Esophagus squamous epithelium (tissue), 4 donors: Measurements from ENCODE around the gene RECK.

ENCODE experiments used
- CTCF ChIP-seq, 6 experiments: fragments of 450-650 bp in 4 of 6; fragments of 200-600 bp in 2 of 6; sonication (generic) in 2 of 6; IDR thresholded peaks; one replicate each; pipeline ENCODE4 v1.5.1; 2016 to 2019; ENCODE audit warnings: antibody characterized with exemption in 6 of 6, mild to moderate bottlenecking in 4 of 6, moderate library complexity in 4 of 6
- POLR2A ChIP-seq, 4 donors: fragments of 450-650 bp; IDR thresholded peaks; one replicate each; pipeline ENCODE4 v1.6.1; 2017; ENCODE audit warnings: antibody characterized with exemption in 4 of 4, mild to moderate bottlenecking in 4 of 4, moderate library complexity in 3 of 4

DNA sequence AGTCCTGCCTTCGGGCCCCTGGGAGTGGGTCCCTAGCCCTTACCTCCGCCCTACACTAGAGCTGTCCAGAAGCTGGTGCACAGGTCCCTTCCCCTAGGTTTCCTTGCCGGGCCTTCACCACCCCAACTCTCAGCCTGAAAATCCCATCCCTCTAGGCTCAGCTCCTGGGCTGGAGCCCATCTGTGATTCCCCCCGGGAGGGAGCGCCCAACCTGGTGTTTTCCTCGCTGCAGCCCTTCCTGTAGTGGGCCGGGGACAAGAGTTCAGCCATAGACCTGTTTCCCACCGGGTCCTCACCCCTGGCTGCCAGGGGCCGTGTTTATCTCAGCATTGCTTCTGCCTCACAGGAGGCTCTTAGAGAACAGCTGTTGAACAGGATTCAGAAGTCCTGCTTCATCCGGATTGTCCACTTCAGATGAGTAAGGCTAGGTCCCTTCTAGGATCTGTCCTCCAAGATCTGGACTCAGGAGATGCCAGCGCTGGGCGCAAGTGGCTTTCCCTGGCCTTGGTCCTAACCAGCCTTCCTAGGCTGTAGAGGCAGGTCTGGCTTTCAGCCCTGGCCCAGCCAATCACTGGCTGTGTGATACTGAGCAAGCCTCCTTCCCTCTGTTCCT, 100.8 kb downstream of the RECK start:
- TF ChIP-seq POLR2A (IDR thresholded peaks at IDR 0.05) (no peak), CTCF (IDR thresholded peaks at IDR 0.05) (no peak)
